Prostate gland (tissue), 2 donors: ENCODE results near the gene ZNF549. TPM values are rescaled to one million over a fixed set of nuclear protein-coding genes. Genes with fewer than 3 reads are reported as not detected.

Experiments used
- DNase-seq: peaks from one replicate; pipeline ENCODE4 v3.0.0-alpha.2; 2019; ENCODE audit warnings: low spot score
- H3K27ac ChIP-seq, 2 donors: fragments of 200-600 bp; sonication (generic); 2 replicates each; pipeline ENCODE4 v1.5.1; 2017 to 2019
- H3K27me3 ChIP-seq: fragments of 200-600 bp; sonication (generic); replicated peaks from 2 replicates; pipeline ENCODE4 v1.5.1; 2019; ENCODE audit not compliant: insufficient read depth
- H3K36me3 ChIP-seq, 2 donors: fragments of 200-600 bp; sonication (generic); 1 replicate in 1 of 2; 2 replicates in 1 of 2; pipeline versions ENCODE4 v1.5.1 to v1.8.1; 2017 to 2019
- H3K4me1 ChIP-seq: fragments of 200-600 bp; sonication (generic); replicated peaks from 2 replicates; pipeline ENCODE4 v1.5.1; 2019
- H3K4me3 ChIP-seq, 2 donors: fragments of 200-600 bp; sonication (generic); 2 replicates each; pipeline ENCODE4 v1.5.1; 2017 to 2019
- H3K9me3 ChIP-seq: fragments of 200-600 bp; sonication (generic); 2 replicates; pipeline ENCODE4 v1.5.1; 2017
- CTCF ChIP-seq, 4 experiments: fragments of 200-600 bp in 2 of 4; fragments of 450-650 bp in 2 of 4; sonication (generic) in 2 of 4; IDR thresholded peaks; 1 replicate in 3 of 4; 2 replicates in 1 of 4; pipeline ENCODE4 v1.5.1; 2016 to 2019; ENCODE audit warnings: antibody characterized with exemption in 4 of 4, mild to moderate bottlenecking in 2 of 4, moderate library complexity in 2 of 4
- POLR2A ChIP-seq: fragments of 450-650 bp; IDR thresholded peaks from one replicate; pipeline ENCODE4 v1.6.1; 2016; ENCODE audit warnings: antibody characterized with exemption, mild to moderate bottlenecking
- POLR2AphosphoS5 ChIP-seq: sonication (generic); formaldehyde crosslinking; IDR thresholded peaks from one replicate; pipeline ENCODE4 v1.6.1; 2017; ENCODE audit warnings: antibody characterized with exemption
- WGBS: methylation state at CpG from one replicate; pipeline ENCODE4 v1.1.5; 2018; 5-methylcytosine and 5-hydroxymethylcytosine counted together
- intact Hi-C: fragments of 100-400 bp; cut with DNase I; formaldehyde crosslinking; loops from one replicate; pipeline ENCODE4 v1.14.2; 2022
- total RNA-seq, 2 donors: library from RNA; depleted of rRNA; stranded (reverse); fragments of >200 nt; gene quantifications; one replicate each; pipeline ENCODE4 v1.1.0, GENCODE V29; 2016

ZNF549 gene
- total RNA-seq, 2 donors from 2014 or later, result 7.4 to 11.7 TPM

GRCh38 chr19:57537953-57538547, 10.9 kb downstream of the ZNF549 start:
- TF ChIP-seq POLR2AphosphoS5 (no peak), POLR2A (no peak)
- Histone ChIP-seq H3K27me3 (no peaks in the 10 kb centered on the region), H3K9me3 (peaks cover 10% of the 10 kb centered on the region), H3K4me1 (no peaks in the 10 kb centered on the region), H3K4me3 (no peak overlapping the region), H3K36me3 (peaks cover 31 to 41% of the 10 kb centered on the region in 2 donors), H3K27ac (no peak overlapping the region)
- 98% methylated on average over 7 of the region's 7 CpGs for WGBS
- intact Hi-C loops, result no loop called here
- DNase-seq, result no peak

DNA sequence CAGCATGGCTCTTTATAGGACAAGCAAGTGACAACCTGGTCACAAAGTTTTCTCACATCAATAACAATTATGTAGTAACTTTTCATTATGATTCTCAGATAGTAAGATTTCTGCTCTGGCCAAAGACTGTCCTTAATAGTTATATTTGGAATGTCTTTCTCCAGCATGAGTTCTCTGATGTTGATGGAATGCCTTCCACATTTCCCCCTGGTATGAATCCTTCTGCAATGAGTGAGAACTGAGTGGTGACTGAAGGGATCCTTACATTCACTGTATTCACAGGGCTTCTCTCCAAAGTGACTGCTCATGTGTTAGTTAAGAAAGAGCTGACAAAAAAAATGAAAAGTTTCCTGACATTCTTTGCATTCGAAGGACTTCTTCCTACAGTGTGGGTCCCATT, 19.4 kb downstream of the ZNF549 start:
- Histone ChIP-seq H3K27ac (no peak overlapping the region), H3K36me3 (peaks cover 29 to 46% of the 10 kb centered on the region in 2 donors), H3K9me3 (peaks cover 8% of the 10 kb centered on the region), H3K27me3 (no peaks in the 10 kb centered on the region), H3K4me1 (no peaks in the 10 kb centered on the region), H3K4me3 (no peak overlapping the region)
- WGBS, result 95% methylated on average over 1 of the region's 1 CpG
- TF ChIP-seq CTCF (IDR thresholded peaks at IDR 0.05), result no peak
- no peak for TF ChIP-seq POLR2AphosphoS5
- no peak for TF ChIP-seq POLR2A
- intact Hi-C loops, result no loop called here
- DNase-seq, result no peak

GRCh38 chr19:57552432-57552831, 25.3 kb downstream of the ZNF549 start:
- TF ChIP-seq POLR2A, result no peak
- TF ChIP-seq CTCF (IDR thresholded peaks at IDR 0.05), result no peak
- no peak for TF ChIP-seq POLR2AphosphoS5
- 96% methylated on average over 2 of the region's 2 CpGs for WGBS
- H3K27me3 ChIP-seq, result no peaks in the 10 kb centered on the region
- no peak overlapping the region for H3K4me3 ChIP-seq
- H3K9me3 ChIP-seq, result no peaks in the 10 kb centered on the region
- no peaks in the 10 kb centered on the region for H3K4me1 ChIP-seq
- intact Hi-C loops, result no loop called here
- DNase-seq, result no peak
- H3K36me3 ChIP-seq, result peaks cover 26 to 54% of the 10 kb centered on the region in 2 donors
- H3K27ac ChIP-seq, result no peak overlapping the region

DNA sequence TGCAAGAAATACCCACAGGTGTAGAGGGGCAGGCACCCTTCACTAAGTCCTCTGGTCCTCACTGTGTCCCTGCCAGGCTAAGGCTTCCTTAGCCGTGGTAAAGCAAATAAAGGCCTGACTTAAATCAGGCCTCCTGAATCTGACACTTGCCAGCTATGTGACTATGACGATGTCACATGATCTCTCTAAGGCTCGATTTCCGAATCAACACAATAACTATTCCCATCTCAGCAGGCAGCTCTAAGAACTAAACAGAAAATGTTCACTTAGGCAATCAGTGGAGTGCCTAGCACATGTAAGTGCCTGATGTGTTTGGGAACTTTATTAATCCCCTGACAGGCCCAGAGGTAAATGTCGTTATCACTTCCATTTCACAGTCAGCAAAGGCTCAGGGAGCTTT, 30.5 kb downstream of the ZNF549 start:
- no peak for DNase-seq
- WGBS, result 69% methylated on average over 5 of the region's 5 CpGs
- intact Hi-C loops, result no loop called here

DNA sequence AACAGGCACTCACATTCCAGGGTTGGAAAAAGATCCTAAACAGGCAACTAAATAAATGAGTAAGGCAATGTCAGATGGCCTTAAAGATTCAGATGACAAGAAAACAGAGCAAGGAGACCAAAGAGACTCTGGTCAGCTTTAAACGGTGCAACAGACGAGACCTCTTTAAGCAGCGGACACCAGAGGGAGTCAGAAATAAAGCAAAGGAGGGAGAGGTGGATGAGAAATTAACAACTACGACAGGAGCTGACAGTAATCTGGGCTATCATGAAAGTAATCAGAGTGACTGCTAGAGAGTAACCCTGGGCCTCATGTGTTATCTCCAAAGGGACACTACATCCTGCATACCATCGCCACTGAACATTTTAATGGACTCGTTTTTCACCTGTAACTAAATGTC, 31.4 kb downstream of the ZNF549 start:
- intact Hi-C loops, result no loop called here
- H3K27me3 ChIP-seq, result no peaks in the 10 kb centered on the region
- 20% methylated on average over 6 of the region's 6 CpGs for WGBS
- peak overlapping the region; percentile 65 to 82 for H3K4me3 ChIP-seq
- peak overlapping the region in 1 of 2 donors; percentile 68 for H3K27ac ChIP-seq
- TF ChIP-seq CTCF (IDR thresholded peaks at IDR 0.05) (no peak), POLR2AphosphoS5 (no peak), POLR2A (no peak)
- H3K4me1 ChIP-seq, result no peaks in the 10 kb centered on the region
- peaks cover 8 to 21% of the 10 kb centered on the region in 2 donors for H3K36me3 ChIP-seq
- no peak for DNase-seq
- no peaks in the 10 kb centered on the region for H3K9me3 ChIP-seq

More for the DNA sequence above, 30.5 kb downstream of the ZNF549 start:
- Histone ChIP-seq H3K27me3 (no peaks in the 10 kb centered on the region), H3K36me3 (peaks cover 10 to 24% of the 10 kb centered on the region in 2 donors), H3K27ac (no peak overlapping the region), H3K4me1 (no peaks in the 10 kb centered on the region), H3K9me3 (no peaks in the 10 kb centered on the region), H3K4me3 (no peak overlapping the region)
- no peak for TF ChIP-seq POLR2A
- no peak for TF ChIP-seq POLR2AphosphoS5
- no peak for TF ChIP-seq CTCF (IDR thresholded peaks at IDR 0.05)
